COLO668 (cell line): Measurements from ENCODE around the gene PLK1.

Experiments
- DNase-seq: peaks from one replicate; lab custom pipeline; 2025; ENCODE audit not compliant: unreplicated experiment; lab: John Stamatoyannopoulos, UW

PLK1 gene

GRCh38 chr16:23679274-23679985, 741 bp downstream of the PLK1 start:
- peak; percentile 54 for DNase-seq

GRCh38 chr16:23679986-23680336, 1.3 kb downstream of the PLK1 start:
- DNase-seq: no peak

GRCh38 chr16:23682181-23682580, 3.5 kb downstream of the PLK1 start:
- DNase-seq: no peak

DNA sequence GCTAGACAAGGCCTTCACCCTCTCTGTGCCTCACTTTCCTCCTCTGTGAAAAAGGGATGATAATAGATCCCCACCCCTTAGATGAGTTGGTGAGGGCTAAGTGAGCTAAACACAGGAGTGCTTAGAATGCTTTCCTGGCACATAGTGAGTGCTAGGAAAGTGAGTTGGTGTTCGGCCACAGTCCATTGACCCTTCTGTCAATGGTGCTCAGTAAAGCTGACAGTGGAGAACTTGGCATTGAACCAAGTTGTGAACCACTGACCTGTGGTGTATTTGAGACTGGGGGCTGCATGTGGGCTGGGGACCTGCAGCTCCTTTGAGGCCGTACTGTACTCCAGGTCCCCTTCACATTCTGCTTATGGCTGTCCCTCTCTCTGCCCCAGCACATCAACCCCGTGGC, 4.8 kb downstream of the PLK1 start:
- no peak for DNase-seq

DNA sequence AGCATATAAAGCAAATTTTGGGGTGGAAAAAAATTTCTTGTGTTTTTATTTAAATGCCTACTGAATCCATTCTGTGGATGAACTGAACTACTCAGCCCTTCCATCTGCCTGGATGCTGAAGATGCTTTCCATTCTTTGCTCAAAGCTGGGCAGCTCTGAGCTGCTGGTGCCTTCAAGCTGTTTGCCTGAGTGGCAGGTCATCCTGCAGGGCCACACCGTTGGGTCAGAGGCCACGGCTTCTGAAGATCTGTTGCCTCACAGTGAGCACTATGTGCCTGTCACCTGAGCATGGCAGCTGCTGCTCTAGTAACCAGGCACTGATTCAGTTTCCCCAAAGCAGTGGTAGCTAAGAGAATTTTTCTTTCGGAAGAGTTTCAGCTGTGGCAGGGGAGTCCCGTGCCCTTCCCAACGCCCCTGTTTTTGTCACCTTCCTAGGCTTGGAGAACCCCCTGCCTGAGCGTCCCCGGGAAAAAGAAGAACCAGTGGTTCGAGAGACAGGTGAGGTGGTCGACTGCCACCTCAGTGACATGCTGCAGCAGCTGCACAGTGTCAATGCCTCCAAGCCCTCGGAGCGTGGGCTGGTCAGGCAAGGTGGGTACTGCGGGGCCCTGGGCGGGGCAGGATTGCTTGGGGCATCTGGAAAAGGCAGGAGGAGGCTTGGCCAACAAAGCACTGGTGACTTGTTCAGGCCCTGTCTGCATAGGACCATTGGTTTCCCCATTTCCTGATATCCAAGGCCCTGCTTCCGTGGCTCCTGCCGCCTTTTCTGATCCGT, 8.5 kb downstream of the PLK1 start:
- no peak for DNase-seq

- no peak for DNase-seq
Observed at GRCh38 chr16:23689442-23690187, 10.9 kb downstream of the PLK1 start.

GRCh38 chr16:23690771-23691482, 12.2 kb downstream of the PLK1 start:
- no peak for DNase-seq

GRCh38 chr16:23691483-23692189, 12.9 kb downstream of the PLK1 start:
- no peak for DNase-seq

GRCh38 chr16:23692190-23692837, 13.6 kb downstream of the PLK1 start:
- no peak for DNase-seq

- DNase-seq: no peak
Observed at GRCh38 chr16:23694265-23694643, 15.6 kb downstream of the PLK1 start.

GRCh38 chr16:23694644-23695373, 16.1 kb downstream of the PLK1 start:
- DNase-seq: no peak

- DNase-seq: no peak
Observed at GRCh38 chr16:23695756-23696155, 17.1 kb downstream of the PLK1 start.

DNA sequence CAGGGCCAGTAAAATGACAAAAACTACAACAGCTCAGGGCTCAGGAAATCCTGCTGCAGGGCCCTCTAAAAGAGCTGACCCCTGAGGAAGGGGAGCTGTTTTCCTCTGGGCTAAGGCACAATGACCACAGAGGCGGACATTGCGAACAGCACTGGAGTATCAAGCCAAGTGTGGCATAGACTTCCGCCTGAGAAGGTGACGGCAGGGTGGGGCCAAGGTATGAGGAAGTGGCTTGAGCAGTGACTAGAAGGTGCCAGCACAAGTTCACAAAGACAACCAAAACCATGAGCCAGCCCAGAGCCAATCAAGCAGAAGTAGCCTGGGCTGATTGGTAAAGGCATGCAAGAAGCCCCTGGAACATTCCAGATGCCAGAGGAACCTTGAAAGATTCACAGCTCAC, 20.4 kb downstream of the PLK1 start:
- no peak for DNase-seq

DNA sequence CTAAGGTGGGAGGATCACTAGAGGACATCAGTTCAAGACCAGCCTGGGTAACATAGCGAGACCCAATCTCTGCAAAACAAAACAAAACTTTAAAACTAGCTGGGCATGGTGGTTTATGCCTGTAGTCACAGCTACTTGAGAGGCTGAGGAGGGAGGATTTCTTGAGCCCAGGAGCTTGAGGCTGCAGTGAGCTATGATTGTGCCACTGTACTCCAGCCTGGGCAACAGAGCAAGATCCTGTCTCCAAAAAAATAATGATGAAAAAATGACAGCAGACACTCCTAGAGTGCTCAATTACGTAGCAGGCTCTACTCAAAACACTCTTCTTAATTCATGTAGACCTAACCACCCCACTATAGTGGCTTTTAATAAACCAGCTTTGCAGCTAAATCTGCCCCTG, 21.4 kb downstream of the PLK1 start:
- no peak for DNase-seq

- peak; percentile 59 for DNase-seq
Observed at GRCh38 chr16:23700509-23700908, 21.8 kb downstream of the PLK1 start.

DNA sequence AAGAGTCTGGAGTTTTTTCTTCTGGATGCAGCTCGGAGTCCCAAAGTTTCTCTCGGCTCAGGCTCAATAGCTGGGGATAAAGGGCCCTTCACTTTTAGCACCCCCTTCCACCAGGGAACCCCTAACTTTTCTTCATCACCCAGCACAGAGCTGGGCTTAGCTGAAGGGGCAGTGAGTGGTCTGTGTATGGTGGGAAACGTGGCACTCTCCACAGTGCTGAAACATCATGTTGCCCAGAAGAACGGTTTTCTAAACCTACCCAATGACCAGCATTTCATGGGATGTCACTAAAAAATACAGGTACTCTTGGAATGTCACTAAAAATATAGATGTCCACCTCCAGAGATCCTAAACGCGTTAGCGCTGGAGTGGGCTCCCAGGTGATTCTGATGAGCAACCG, 22.4 kb downstream of the PLK1 start:
- no peak for DNase-seq

- DNase-seq: no peak
Observed at GRCh38 chr16:23702951-23703350, 24.3 kb downstream of the PLK1 start.

GRCh38 chr16:23704772-23705516, 26.3 kb downstream of the PLK1 start:
- DNase-seq: no peak

DNA sequence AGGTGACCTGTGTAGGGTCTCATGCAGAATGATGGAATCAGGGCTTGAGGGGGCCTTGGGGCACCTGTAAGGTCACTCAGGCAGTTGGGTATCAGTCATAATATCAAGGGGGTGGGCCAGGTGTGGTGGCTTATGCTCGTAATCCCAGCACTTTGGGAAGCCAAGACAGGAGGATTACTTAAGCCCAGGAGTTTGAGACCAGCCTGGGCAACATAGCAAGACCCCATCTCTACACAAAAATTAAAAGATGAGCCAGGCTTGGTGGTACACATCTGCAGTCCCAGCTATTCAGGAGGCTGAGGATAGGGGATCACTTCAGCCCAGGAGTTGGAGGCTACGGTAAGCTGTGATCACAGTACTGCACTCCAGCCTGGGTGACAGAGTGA, 26.8 kb downstream of the PLK1 start:
- no peak for DNase-seq
